HS-27A (cell line): ENCODE data around the gene PIGA.
"Not testable (repeated sequence)": the region's sequence is repeated elsewhere in the genome, so short reads cannot be mapped to it uniquely, and the experiment has no call there.

Source experiments
- DNase-seq: peaks from one replicate; pipeline ENCODE4 v3.0.0-alpha.2; 2012; ENCODE audit warnings: low read depth, missing footprints

The PIGA gene

DNA sequence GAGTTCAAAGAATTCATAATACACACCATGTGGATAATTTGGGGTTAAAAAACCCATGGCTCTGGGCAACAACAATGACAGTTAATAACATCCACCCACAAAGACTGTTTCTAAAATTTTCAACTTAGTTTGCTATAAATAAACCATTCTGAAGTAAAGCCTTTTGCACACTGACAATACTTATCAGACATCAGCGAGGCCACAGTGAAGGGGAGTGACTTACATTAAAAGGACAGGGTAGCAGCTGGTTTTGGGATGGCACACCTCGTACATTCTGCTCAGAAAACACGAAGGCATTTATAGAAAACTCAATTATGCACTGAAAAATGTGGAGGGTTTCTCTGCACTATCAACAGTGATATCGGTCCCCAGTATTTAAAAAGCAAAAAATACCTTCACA is 15.0 kb downstream of the PIGA start:
- no peak for DNase-seq

GRCh38 chrX:15319075-15319474 is 16.2 kb downstream of the PIGA start:
- DNase-seq, result no peak

DNA sequence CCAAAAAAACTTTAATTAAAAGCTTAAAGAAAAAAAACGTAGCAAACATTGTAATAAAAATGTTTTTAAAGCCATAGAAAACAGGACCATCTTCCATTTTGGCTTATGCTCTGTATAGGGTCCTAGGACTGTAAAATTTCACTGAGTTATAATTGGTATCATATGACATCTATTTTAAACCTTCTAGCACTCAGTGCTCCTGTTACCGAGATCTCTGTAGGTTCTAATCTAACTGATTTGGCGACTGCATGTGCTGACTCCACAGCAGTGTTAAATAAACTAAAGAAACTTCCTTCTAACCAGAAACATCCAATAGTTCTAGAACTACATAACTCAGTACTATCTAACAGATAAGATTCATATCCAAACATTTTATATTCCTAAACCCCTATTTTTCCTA is 19.8 kb downstream of the PIGA start, which contains the start of gene ASB11:
ASB11 (minus strand) TSS at position 132 of the 400 bp plus-strand sequence; CDS start at position 97, 35 bp downstream.
- no peak for DNase-seq

- no peak for DNase-seq
Observed at GRCh38 chrX:15314472-15314871, 20.9 kb downstream of the PIGA start.

- DNase-seq, result no peak
Observed at GRCh38 chrX:15311119-15311518, 24.2 kb downstream of the PIGA start.

DNA sequence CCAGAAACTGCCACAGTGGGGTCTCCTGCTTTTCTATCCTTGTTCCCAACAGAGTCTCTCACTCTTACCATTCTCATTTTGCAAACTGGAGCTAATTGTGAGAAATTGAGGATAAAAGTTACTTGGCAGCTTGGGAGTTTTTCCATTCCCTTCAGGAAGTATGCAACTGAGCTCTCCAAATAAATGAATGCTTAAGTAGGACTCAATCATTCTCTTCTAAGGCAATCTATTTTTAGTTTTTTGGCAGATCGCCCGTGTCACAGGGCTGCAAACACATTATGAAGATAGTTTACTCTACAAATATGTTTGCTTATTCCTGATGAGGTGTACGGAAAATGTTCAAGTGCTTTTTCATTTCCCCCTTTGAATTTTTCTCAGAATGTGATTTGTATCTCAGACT is 25.2 kb downstream of the PIGA start:
- no peak for DNase-seq

GRCh38 chrX:15305899-15306298 is 29.4 kb downstream of the PIGA start:
- not testable (repeated sequence) for DNase-seq

DNA sequence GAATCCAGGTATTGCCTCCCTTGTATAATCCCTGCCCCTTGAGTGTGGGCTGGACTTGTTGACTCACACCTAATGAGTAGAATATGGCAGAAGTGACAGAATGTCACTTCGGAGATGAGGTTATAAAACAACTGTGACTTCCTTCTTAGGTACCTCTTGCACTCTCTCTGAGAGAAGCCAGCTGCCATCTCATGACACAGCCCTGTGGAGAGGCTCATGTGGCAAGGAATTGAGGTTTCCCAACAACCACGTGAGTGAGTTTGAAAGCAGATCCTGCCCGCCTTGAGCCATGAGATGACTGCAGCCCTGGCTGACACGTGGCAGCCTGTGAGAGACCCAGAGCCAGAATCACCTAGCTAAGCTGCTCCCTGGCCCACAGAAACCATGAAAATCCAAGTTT is 33.4 kb downstream of the PIGA start:
- DNase-seq, result no peak

DNA sequence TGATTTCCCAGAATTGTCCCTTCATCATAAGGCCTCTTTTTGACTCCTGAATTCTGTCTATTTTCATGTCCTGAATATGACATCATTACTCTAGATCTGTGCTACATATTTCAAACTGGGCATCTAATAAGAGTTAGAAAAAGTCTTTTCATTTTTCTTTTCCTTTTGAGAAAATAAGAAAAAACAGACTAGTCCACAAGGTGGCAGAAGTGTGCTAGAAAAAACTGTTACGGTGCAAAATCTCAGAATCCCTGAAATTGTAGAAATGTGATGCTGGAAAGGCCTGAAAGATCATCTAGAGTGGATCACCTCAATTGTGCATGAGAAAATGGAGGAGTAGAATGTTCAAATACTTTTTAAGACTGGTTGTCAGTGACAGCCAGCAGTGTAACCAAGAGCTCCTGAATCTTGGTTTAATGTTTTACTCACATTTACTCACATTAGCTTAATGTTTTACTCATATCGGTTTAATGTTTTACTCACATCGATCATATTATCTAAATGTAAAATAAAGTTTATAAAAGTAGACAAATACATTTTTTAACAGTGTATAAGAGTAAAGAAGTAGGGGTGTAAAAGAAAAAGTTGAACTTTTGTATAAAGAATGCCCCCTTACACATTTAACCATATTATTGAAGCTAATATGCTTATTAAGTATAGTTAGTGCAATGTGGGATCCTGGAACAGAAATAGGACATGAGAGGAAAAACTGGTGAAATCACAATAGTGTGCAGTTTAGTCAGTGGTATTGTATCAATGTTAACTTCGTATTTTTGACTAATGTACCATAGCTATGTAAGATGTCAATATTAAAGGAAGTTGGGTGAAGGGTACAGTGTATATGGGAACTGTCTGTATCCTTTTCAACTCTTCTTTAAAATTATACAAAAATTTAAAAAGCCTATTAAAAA is 35.1 kb downstream of the PIGA start:
- DNase-seq, result no peak

GRCh38 chrX:15298780-15299179 is 36.5 kb downstream of the PIGA start:
- DNase-seq, result no peak

GRCh38 chrX:15298201-15298600 is 37.1 kb downstream of the PIGA start:
- DNase-seq, result no peak

DNA sequence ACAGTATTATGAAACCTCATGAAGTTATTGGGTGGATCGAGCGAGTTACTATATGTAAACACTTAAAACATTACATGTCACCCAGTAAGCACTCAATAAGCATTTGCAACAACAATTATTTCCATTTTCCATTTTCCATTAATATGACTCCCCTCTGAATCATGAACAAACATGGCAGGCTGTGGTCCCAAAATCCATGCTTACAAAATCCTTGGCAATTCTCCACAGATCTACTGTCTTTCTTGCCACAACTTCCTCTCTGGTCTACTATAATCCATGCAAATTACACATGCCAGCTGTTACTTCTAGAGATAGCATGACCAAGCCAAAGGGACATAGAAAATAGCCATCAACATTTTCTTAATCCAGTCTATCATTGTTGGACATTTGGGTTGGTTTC is 41.9 kb downstream of the PIGA start:
- no peak for DNase-seq

- DNase-seq, result no peak
Observed at GRCh38 chrX:15292861-15293260, 42.5 kb downstream of the PIGA start.

DNA sequence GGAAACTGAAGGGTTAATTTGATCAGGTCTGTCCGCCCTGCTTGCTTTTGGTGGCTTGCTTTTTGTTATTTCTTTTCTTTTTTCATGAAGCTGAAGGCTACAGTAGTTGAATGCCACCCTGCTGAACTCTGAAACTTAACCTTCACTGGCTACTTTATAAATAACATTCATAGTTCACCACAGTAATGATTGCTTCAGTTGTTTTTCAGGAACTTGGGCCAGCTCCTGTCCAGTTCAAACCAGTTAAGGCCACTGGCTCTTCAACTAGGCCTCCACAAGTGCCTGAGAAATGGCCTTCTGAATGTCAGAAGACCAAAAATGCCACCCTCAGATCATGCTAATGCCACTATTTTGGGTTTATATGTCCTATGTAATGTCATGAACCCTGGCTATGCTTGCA is 57.7 kb downstream of the PIGA start:
- no peak for DNase-seq

DNA sequence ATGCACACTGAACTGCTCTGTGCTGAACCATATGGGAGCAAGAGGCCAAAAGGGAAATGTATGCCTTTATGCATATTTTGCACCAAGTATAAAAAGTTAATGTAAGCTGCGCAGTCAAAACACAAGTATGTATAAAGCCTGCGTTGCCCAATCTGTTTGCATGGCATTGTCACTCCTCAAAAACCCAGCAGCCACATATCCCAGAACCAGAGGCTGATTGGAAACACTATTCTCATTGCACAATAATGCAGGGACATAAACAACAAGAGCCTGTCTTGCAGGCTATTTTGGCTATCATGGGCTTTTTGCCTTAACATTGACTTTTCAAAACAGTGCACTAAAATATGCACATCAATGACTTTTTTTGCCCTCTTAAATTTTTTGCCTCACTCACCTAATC is 60.4 kb downstream of the PIGA start:
- no peak for DNase-seq

DNA sequence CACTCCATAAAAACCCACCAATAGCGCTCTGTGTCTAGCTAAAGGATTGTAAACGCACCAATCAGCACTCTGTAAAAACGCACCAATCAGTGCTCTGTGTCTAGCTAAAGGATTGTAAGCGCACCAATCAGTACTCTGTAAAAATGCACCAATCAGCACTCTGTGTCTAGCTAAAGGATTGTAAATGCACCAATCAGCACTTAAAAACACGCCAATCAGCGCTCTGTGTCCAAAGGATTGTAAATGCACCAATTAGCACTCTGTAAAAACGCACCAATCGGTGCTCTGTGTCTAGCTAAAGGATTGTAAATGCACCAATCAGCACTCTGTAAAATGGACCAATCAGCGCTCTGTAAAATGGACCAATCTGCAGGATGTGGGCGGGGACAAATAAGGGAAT is 62.0 kb downstream of the PIGA start:
- DNase-seq, result not testable (repeated sequence)

DNA sequence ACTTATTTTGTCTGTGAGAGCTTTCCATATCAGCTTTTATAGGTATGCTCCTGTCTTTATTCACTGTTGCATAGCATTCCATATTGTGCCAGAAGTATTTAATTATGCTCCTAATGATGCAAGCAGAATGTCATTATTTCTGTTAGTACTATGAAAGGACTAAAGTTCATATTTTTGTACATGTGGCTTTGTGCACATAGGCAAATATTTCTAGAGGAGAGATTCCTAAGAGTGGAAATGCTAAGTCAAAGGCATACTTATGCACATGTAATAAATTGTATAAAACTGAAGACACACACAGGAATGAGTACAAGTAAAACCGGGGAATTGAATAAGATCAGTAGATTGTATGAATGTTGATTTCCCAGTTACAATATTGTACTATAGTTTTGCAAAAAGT is 63.6 kb downstream of the PIGA start:
- DNase-seq, result no peak

- DNase-seq, result no peak
Observed at GRCh38 chrX:15269618-15270521, 65.5 kb downstream of the PIGA start, which contains the start of gene ASB9. Gene ASB9, minus strand, starts transcription at chrX:15270083. Its CDS starts 209 bp downstream, at chrX:15269874.
